HepG2 (cell line): Measurements from ENCODE around the gene NFX1. TPM values are rescaled to one million over a fixed set of nuclear protein-coding genes. Genes with fewer than 3 reads are reported as not detected.

ENCODE experiments used
- ATAC-seq: fragments of 200-7000 bp; cut with Tn5 transposase; 3 replicates; pipeline ENCODE4 v1.9.1; 2020; ENCODE audit warnings: mild to moderate bottlenecking, moderate library complexity
- BruUV-seq: library from RNA; stranded (reverse); fragments of 400-500 nt; replicated peaks from 2 replicates; lab custom pipeline; 2021; lab: Mats Ljungman, UMichigan
- CTCF ChIA-PET: fragments of 300-600 bp; formaldehyde crosslinking; extraction: SDS; loops from one replicate; lab custom pipeline; 2021; ENCODE audit warnings: low total read pairs, inconsistent platforms, low intra/inter-chr PET ratio; lab: Yijun Ruan, JAX
- POLR2A ChIA-PET: fragments of 350-600 bp; sonication (Branson Sonifier 250); formaldehyde crosslinking; loops from one replicate; lab custom pipeline; 2020; ENCODE audit warnings: antibody characterized with exemption, inconsistent platforms; lab: Yijun Ruan, JAX
- DNase-seq: peaks from one replicate; pipeline ENCODE4 v3.0.0-alpha.2; 2015; ENCODE audit warnings: low spot score
- FAIRE-seq: peaks from 3 replicates; lab custom pipeline; 2011; peaks lifted over from hg19 to GRCh38; lab: Jason Lieb, UNC
- H2AFZ ChIP-seq: one replicate; pipeline ENCODE4 v1.6.1; 2011; ENCODE audit warnings: low read length, inconsistent platforms
- H3K27ac ChIP-seq: fragments of 300-600 bp; 3 replicates; pipeline ENCODE4 v1.8.0; 2011; ENCODE audit warnings: mixed run types, mild to moderate bottlenecking, mixed read lengths, low read length, inconsistent platforms; ENCODE audit not compliant: insufficient read depth; ENCODE audit errors: extremely low read length
- H3K27me3 ChIP-seq, 2 experiments: fragments of 200-600 bp in 1 of 2; 2 replicates in 1 of 2; 3 replicates in 1 of 2; pipeline versions ENCODE4 v1.6.0 to v1.8.0; 2011; ENCODE audit warnings: low read length in 2 of 2, mild to moderate bottlenecking in 2 of 2, moderate library complexity in 2 of 2, inconsistent platforms in 1 of 2; ENCODE audit not compliant: insufficient read depth in 2 of 2, control insufficient read depth in 1 of 2
- H3K36me3 ChIP-seq, 2 experiments: fragments of 200-600 bp in 1 of 2; replicated peaks in 1 of 2; 2 replicates in 1 of 2; 3 replicates in 1 of 2; pipeline versions ENCODE4 v1.5.1 to v1.8.0; 2011; ENCODE audit warnings: low read length in 2 of 2, inconsistent platforms in 1 of 2; ENCODE audit not compliant: insufficient read depth in 2 of 2, control insufficient read depth in 1 of 2
- H3K4me1 ChIP-seq: 2 replicates; pipeline ENCODE4 v1.5.1; 2012; ENCODE audit warnings: low read length, inconsistent platforms; ENCODE audit not compliant: insufficient read depth
- H3K4me2 ChIP-seq: 2 replicates; pipeline ENCODE4 v1.6.0; 2011; ENCODE audit warnings: low read depth, low read length, inconsistent platforms
- H3K4me3 ChIP-seq, 3 experiments: fragments of 200-600 bp in 1 of 3; sonication (generic), shearing (Covaris generic) in 1 of 3; replicated peaks in 1 of 3; 2 replicates each; pipeline ENCODE4 v1.5.1; 2011 to 2016; ENCODE audit warnings: low read length in 3 of 3, inconsistent platforms in 2 of 3, low read depth in 2 of 3, mild to moderate bottlenecking in 2 of 3, control low read depth in 1 of 3, mixed read lengths in 1 of 3; ENCODE audit not compliant: insufficient read depth in 1 of 3
- H3K79me2 ChIP-seq: one replicate; pipeline ENCODE4 v1.6.1; 2011; ENCODE audit warnings: low read length, inconsistent platforms; ENCODE audit not compliant: insufficient read depth
- H3K9ac ChIP-seq: 2 replicates; pipeline ENCODE4 v1.6.0; 2011; ENCODE audit warnings: mild to moderate bottlenecking, low read depth, low read length, inconsistent platforms; ENCODE audit not compliant: insufficient read depth
- H3K9me3 ChIP-seq: 2 replicates; pipeline ENCODE4 v1.5.1; 2012; ENCODE audit warnings: mild to moderate bottlenecking, low read length
- H4K20me1 ChIP-seq: 2 replicates; pipeline ENCODE4 v1.6.0; 2011; ENCODE audit warnings: inconsistent platforms, mild to moderate bottlenecking, low read length, moderate library complexity; ENCODE audit not compliant: insufficient read depth
- ARNT2 ChIP-seq: sonication (generic); formaldehyde crosslinking; IDR thresholded peaks from 2 replicates; pipeline ENCODE4 v1.8.0; 2022; ENCODE audit warnings: mild to moderate bottlenecking, low read depth, missing genetic modification reagents, moderate library complexity
- CBX2 ChIP-seq, 2 experiments: fragments of 200-600 bp in 1 of 2; sonication (generic); formaldehyde crosslinking in 1 of 2; IDR thresholded peaks; 2 replicates each; pipeline versions ENCODE4 v1.7.0 to v1.8.1; 2018 to 2022; ENCODE audit warnings: low read depth in 2 of 2, low read length in 1 of 2, mild to moderate bottlenecking in 1 of 2, missing genetic modification reagents in 1 of 2
- CCDC6 ChIP-seq: sonication (generic); formaldehyde crosslinking; IDR thresholded peaks from 2 replicates; pipeline ENCODE4 v1.8.1; 2022; ENCODE audit warnings: mild to moderate bottlenecking, missing genetic modification reagents, moderate library complexity
- GPN1 ChIP-seq: sonication (generic); formaldehyde crosslinking; IDR thresholded peaks from 2 replicates; pipeline ENCODE4 v1.5.1; 2020; ENCODE audit warnings: missing genetic modification reagents, borderline replicate concordance
- KAT8 ChIP-seq: IDR thresholded peaks from 2 replicates; pipeline ENCODE4 v1.6.1; 2016; ENCODE audit warnings: missing genetic modification reagents, missing compliant biosample characterization
- MBNL3 ChIP-seq: fragments of 250-450 bp; sonication (Bioruptor Pico); conservative IDR thresholded peaks from 2 replicates; pipeline ENCODE4 v1.8.0; 2022; ENCODE audit warnings: mild to moderate bottlenecking, inconsistent platforms
- RAD51 ChIP-seq: fragments of 450-650 bp; IDR thresholded peaks from 2 replicates; pipeline ENCODE4 v1.6.1; 2016; ENCODE audit warnings: borderline replicate concordance
- RFXAP ChIP-seq: sonication (generic); formaldehyde crosslinking; IDR thresholded peaks from 2 replicates; pipeline ENCODE4 v1.4.0; 2020; ENCODE audit warnings: missing genetic modification reagents, borderline replicate concordance
- SALL2 ChIP-seq: sonication (generic); formaldehyde crosslinking; IDR thresholded peaks from 2 replicates; pipeline ENCODE4 v1.8.1; 2023; ENCODE audit warnings: mild to moderate bottlenecking, missing genetic modification reagents, inconsistent platforms
- SRSF9 ChIP-seq: fragments of 200-400 bp; formaldehyde crosslinking; IDR thresholded peaks from 2 replicates; pipeline ENCODE4 v1.6.1; 2018; ENCODE audit warnings: borderline replicate concordance, mild to moderate bottlenecking, low read depth, low read length; ENCODE audit not compliant: insufficient read depth, poor library complexity, severe bottlenecking
- ZNF510 ChIP-seq: sonication (generic); formaldehyde crosslinking; IDR thresholded peaks from 2 replicates; pipeline ENCODE4 v1.4.0; 2020; ENCODE audit warnings: low read depth, mild to moderate bottlenecking, missing genetic modification reagents
- WGBS: methylation state at CpG from one replicate; pipeline ENCODE4 v1.1.6; 2017; ENCODE audit warnings: low lambda C conversion rate; 5-methylcytosine and 5-hydroxymethylcytosine counted together
- in situ Hi-C: cut with HindIII; loops from 2 replicates; pipeline ENCODE4 v1.10.0; 2017; ENCODE audit warnings: low pct_unique_long_range_greater_than_20kb; ENCODE audit not compliant: extremely low pct_ligation_motif_present
- intact Hi-C: fragments of 100-400 bp; cut with micrococcal nuclease; formaldehyde crosslinking; loops from one replicate; pipeline ENCODE4 v1.10.0; 2022; ENCODE audit not compliant: unreplicated experiment
- polyA plus RNA-seq, 8 experiments: library from polyadenylated mRNA; depleted of rRNA in 3 of 8; stranded (reverse) in 7 of 8; unstranded in 1 of 8; fragments of >200 nt; fragmentation: Illumina TruSeq in 4 of 8; extraction: Trizol in 4 of 8; gene quantifications; 2 replicates each; pipeline versions ENCODE4 v1.2.1 to v1.2.3, GENCODE V29; 2011 to 2016; ENCODE audit warnings: low read depth in 4 of 8, missing spikeins in 1 of 8, mixed read lengths in 1 of 8; ENCODE audit not compliant: insufficient read depth in 1 of 8
- total RNA-seq, 5 experiments: library from RNA; depleted of rRNA; stranded (reverse); fragments of >200 nt; fragmentation: Illumina TruSeq; extraction: Trizol; gene quantifications; 2 replicates each; pipeline ENCODE4 v1.2.3, GENCODE V29; 2016; ENCODE audit warnings: low read depth in 1 of 5
- TF ChIP-seq, protein P1 (sequence below): conservative IDR thresholded peaks from 2 replicates; pipeline ENCODE4 v1.6.1; 2018; ENCODE audit warnings: missing genetic modification reagents
- TF ChIP-seq, protein P2 (sequence below): sonication (generic); formaldehyde crosslinking; IDR thresholded peaks from 2 replicates; pipeline ENCODE4 v1.4.0; 2020; ENCODE audit warnings: missing genetic modification reagents
- TF ChIP-seq, protein P3 (sequence below): IDR thresholded peaks from 2 replicates; pipeline ENCODE4 v1.6.1; 2016; ENCODE audit warnings: low read depth, borderline replicate concordance
- TF ChIP-seq, protein P4 (sequence below): sonication (generic); formaldehyde crosslinking; conservative IDR thresholded peaks from 2 replicates; pipeline ENCODE4 v1.8.1; 2023; ENCODE audit warnings: missing genetic modification reagents

Gene NFX1
- total and polyA plus RNA-seq, 2 of the 13 experiments (the other 11 are each of a cell fraction or from before 2014, with no cell fraction given) = 23.9 to 27.5 TPM

GRCh38 chr9:33341182-33341581 is 50.9 kb downstream of the NFX1 start:
- TF ChIP-seq ZNF510 (CRISPR knock-in tag) (no peak), KAT8 (CRISPR knock-in tag) (no peak), CCDC6 (CRISPR knock-in tag) (no peak), GPN1 (CRISPR knock-in tag) (no peak), ARNT2 (no peak), SALL2 (no peak), SRSF9 (no peak), MBNL3 (CRISPR knock-in tag) (no peak), CBX2 (IDR thresholded peaks at IDR 0.05; ENCODE audit: low read depth, low read length) (no peak), CBX2 (CRISPR knock-in tag; IDR thresholded peaks at IDR 0.05; ENCODE audit: low read depth) (no peak), RAD51 (no peak), RFXAP (CRISPR knock-in tag) (no peak)
- TF ChIP-seq, protein P1, sequence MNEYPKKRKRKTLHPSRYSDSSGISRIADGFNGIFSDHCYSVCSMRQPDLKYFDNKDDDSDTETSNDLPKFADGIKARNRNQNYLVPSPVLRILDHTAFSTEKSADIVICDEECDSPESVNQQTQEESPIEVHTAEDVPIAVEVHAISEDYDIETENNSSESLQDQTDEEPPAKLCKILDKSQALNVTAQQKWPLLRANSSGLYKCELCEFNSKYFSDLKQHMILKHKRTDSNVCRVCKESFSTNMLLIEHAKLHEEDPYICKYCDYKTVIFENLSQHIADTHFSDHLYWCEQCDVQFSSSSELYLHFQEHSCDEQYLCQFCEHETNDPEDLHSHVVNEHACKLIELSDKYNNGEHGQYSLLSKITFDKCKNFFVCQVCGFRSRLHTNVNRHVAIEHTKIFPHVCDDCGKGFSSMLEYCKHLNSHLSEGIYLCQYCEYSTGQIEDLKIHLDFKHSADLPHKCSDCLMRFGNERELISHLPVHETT (CRISPR knock-in tag) = no peak
- TF ChIP-seq, protein P2, sequence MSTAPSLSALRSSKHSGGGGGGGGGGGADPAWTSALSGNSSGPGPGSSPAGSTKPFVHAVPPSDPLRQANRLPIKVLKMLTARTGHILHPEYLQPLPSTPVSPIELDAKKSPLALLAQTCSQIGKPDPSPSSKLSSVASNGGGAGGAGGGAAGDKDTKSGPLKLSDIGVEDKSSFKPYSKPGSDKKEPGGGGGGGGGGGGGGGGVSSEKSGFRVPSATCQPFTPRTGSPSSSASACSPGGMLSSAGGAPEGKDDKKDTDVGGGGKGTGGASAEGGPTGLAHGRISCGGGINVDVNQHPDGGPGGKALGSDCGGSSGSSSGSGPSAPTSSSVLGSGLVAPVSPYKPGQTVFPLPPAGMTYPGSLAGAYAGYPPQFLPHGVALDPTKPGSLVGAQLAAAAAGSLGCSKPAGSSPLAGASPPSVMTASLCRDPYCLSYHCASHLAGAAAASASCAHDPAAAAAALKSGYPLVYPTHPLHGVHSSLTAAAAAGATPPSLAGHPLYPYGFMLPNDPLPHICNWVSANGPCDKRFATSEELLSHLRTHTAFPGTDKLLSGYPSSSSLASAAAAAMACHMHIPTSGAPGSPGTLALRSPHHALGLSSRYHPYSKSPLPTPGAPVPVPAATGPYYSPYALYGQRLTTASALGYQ = no peak
- TF ChIP-seq, protein P3, sequence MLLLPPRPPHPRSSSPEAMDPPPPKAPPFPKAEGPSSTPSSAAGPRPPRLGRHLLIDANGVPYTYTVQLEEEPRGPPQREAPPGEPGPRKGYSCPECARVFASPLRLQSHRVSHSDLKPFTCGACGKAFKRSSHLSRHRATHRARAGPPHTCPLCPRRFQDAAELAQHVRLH (CRISPR knock-in tag) = no peak
- TF ChIP-seq, protein P4, sequence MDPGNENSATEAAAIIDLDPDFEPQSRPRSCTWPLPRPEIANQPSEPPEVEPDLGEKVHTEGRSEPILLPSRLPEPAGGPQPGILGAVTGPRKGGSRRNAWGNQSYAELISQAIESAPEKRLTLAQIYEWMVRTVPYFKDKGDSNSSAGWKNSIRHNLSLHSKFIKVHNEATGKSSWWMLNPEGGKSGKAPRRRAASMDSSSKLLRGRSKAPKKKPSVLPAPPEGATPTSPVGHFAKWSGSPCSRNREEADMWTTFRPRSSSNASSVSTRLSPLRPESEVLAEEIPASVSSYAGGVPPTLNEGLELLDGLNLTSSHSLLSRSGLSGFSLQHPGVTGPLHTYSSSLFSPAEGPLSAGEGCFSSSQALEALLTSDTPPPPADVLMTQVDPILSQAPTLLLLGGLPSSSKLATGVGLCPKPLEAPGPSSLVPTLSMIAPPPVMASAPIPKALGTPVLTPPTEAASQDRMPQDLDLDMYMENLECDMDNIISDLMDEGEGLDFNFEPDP (CRISPR knock-in tag) = no peak
- 95% methylated on average over 3 of the region's 3 CpGs for WGBS

More at GRCh38 chr9:33341182-33341581, 50.9 kb downstream of the NFX1 start:
- no peak overlapping the region for H2AFZ ChIP-seq
- ATAC-seq (no peak), FAIRE-seq (no peak), DNase-seq (no peak)
- no peaks in the 10 kb centered on the region for H3K27me3 ChIP-seq
- BruUV-seq = no TSS peak
- H3K4me2 ChIP-seq = no peak overlapping the region
- no peaks in the 10 kb centered on the region for H4K20me1 ChIP-seq
- in situ Hi-C loops = no loop called here
- H3K4me1 ChIP-seq = no peaks in the 10 kb centered on the region
- intact Hi-C loops = no loop called here
- H3K79me2 ChIP-seq = no peaks in the 10 kb centered on the region
- peaks cover 20% of the 10 kb centered on the region for H3K9me3 ChIP-seq
- ChIA-PET CTCF (no interaction called here), POLR2A (no interaction called here)
- no peak overlapping the region for H3K4me3 ChIP-seq
- no peak overlapping the region for H3K27ac ChIP-seq
- H3K9ac ChIP-seq = no peak overlapping the region
- H3K36me3 ChIP-seq = peaks cover 26 to 67% of the 10 kb centered on the region in 2 experiments
